ENCODE measurements around the gene ACKR4. TPM values are rescaled to one million over a fixed set of nuclear protein-coding genes. Genes with fewer than 3 reads are reported as not detected.

Gene ACKR4
- total and polyA plus RNA-seq, 2 experiments from 2014 or later = 0.26 TPM; not detected in 1

GRCh38 chr3:132630612-132631011 lies 33.5 kb downstream of the ACKR4 start:
- DNase-seq (ENCODE audit: low spot score) = no peak
- H3K36me3 Mint-ChIP-seq (ENCODE audit: low read depth) = no peaks in the 10 kb centered on the region; the same call in 2 of the 3 replicates
- no peaks in the 10 kb centered on the region for H3K79me2 ChIP-seq (replicated peaks; ENCODE audit: insufficient read depth)
- H2AFZ ChIP-seq = no peak overlapping the region
- H4K20me1 ChIP-seq (replicated peaks; ENCODE audit: insufficient read depth) = no peaks in the 10 kb centered on the region
- H3K27ac Mint-ChIP-seq = no peak overlapping the region
- H3K9me3 Mint-ChIP-seq = no peaks in the 10 kb centered on the region
- no peak for ATAC-seq
- no peak overlapping the region for H3K4me3 ChIP-seq
- no peak overlapping the region for H3K27ac ChIP-seq (ENCODE audit: low read depth)
- TF ChIP-seq EZH2phosphoT487 (IDR thresholded peaks at IDR 0.05; ENCODE audit: unreplicated experiment) (no peak), POLR2AphosphoS5 (IDR thresholded peaks at IDR 0.05; ENCODE audit: low read depth) (no peak), ZNF114 (CRISPR knock-in tag; IDR thresholded peaks at IDR 0.05) (no peak), NANOG (IDR thresholded peaks at IDR 0.05; ENCODE audit: borderline replicate concordance) (no peak), ZNF331 (CRISPR knock-in tag; IDR thresholded peaks at IDR 0.05; ENCODE audit: low read depth) (no peak), ZNF462 (CRISPR knock-in tag; IDR thresholded peaks at IDR 0.05) (no peak)
- H3K4me2 ChIP-seq = no peak overlapping the region
- no peaks in the 10 kb centered on the region for H3K9me2 ChIP-seq (ENCODE audit: insufficient read depth)
- no peaks in the 10 kb centered on the region for H3K27me3 ChIP-seq (ENCODE audit: insufficient read depth)
- H3K4me1 ChIP-seq (ENCODE audit: insufficient read depth) = peaks cover 9% of the 10 kb centered on the region
- H3K4me3 Mint-ChIP-seq = no peak overlapping the region
- no peaks in the 10 kb centered on the region for H3F3A ChIP-seq (replicated peaks; ENCODE audit: low read depth)
- H3K36me3 ChIP-seq (ENCODE audit: insufficient read depth) = no peaks in the 10 kb centered on the region
- peaks cover 14% of the 10 kb centered on the region; the same call in 2 of the 3 replicates for H3K4me1 Mint-ChIP-seq
- no peaks in the 10 kb centered on the region for H3K27me3 Mint-ChIP-seq (ENCODE audit: insufficient read depth, low read depth, poor library complexity)

GRCh38 chr3:132635052-132635451 lies 38.0 kb downstream of the ACKR4 start:
- no peaks in the 10 kb centered on the region for H3K27me3 ChIP-seq (ENCODE audit: insufficient read depth)
- no peaks in the 10 kb centered on the region for H3K4me1 Mint-ChIP-seq
- H3K4me2 ChIP-seq = no peak overlapping the region
- H3K9me2 ChIP-seq (ENCODE audit: insufficient read depth) = no peaks in the 10 kb centered on the region
- H4K20me1 ChIP-seq (replicated peaks; ENCODE audit: insufficient read depth) = no peaks in the 10 kb centered on the region
- DNase-seq (ENCODE audit: low spot score) = no peak
- H3K4me1 ChIP-seq (ENCODE audit: insufficient read depth) = no peaks in the 10 kb centered on the region
- no peaks in the 10 kb centered on the region for H3F3A ChIP-seq (replicated peaks; ENCODE audit: low read depth)
- no peaks in the 10 kb centered on the region for H3K9me3 Mint-ChIP-seq
- no peak overlapping the region for H3K27ac Mint-ChIP-seq
- no peaks in the 10 kb centered on the region for H3K27me3 Mint-ChIP-seq (ENCODE audit: insufficient read depth, low read depth, poor library complexity)
- ATAC-seq = no peak
- H3K4me3 Mint-ChIP-seq = no peak overlapping the region
- H3K36me3 ChIP-seq (ENCODE audit: insufficient read depth) = no peaks in the 10 kb centered on the region
- no peak overlapping the region for H3K27ac ChIP-seq (ENCODE audit: low read depth)
- no peak overlapping the region for H2AFZ ChIP-seq
- no peak for TF ChIP-seq ZNF114 (CRISPR knock-in tag; IDR thresholded peaks at IDR 0.05)
- no peaks in the 10 kb centered on the region for H3K79me2 ChIP-seq (replicated peaks; ENCODE audit: insufficient read depth)
- H3K4me3 ChIP-seq = no peak overlapping the region
- no peaks in the 10 kb centered on the region for H3K36me3 Mint-ChIP-seq (ENCODE audit: low read depth)
